Retinal pigment epithelial cell (primary cell): ENCODE results near the gene SDR42E1.

Experiments
- DNase-seq: peaks from one replicate; pipeline ENCODE4 v3.0.0-alpha.2; 2010; ENCODE audit warnings: low read depth
- H3K4me3 ChIP-seq: 2 replicates; pipeline ENCODE4 v1.5.1; 2011; ENCODE audit warnings: mild to moderate bottlenecking, low read length, control low read depth, moderate library complexity
- CTCF ChIP-seq: conservative IDR thresholded peaks from 2 replicates; pipeline ENCODE4 v1.5.1; 2011; ENCODE audit warnings: low read depth, low read length, control low read depth, inconsistent platforms

SDR42E1 gene

DNA sequence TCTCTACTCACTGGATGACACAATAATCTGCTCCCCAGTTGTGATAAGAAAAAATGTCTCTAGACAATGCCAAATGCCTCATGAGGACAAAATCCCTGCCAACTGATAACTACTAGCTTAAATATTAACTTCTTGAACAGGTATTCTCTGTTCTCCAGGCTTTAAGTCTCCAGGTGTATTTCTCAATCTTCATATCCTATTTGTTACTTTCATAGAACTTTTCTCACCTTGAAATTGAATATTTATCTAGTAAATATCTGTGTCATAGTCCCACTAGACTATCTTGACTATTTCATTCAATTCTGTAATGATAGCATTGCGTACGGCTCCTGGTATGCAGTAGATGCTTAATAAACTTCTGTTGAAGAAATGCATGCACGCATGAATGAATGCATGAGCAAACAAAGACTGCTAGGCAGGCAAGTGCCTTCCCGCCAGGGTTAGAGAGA is 39.7 kb upstream of the SDR42E1 start:
- DNase-seq = no peak
- H3K4me3 ChIP-seq = no peak overlapping the region
- TF ChIP-seq CTCF = no peak

DNA sequence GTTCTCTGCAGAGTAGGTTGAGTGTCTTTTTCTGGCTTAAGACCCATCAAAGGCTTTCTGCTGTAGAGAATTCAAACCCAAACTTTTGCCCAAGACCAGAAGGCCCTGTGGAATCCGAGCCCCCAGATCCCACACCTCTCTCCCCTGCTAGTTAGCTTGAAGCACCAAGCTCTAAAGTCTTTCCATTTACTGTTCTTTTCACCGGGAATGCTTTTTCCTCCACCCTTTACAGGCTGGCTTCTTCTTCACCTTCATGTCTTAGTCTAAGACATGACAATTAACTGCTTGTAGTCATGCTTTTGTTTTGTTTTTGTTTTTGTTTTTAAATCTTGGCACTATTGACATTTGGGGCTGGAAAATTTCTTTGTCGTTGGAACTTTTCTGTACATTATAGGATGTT is 39.2 kb upstream of the SDR42E1 start:
- TF ChIP-seq CTCF = no peak
- no peak for DNase-seq
- no peak overlapping the region for H3K4me3 ChIP-seq

DNA sequence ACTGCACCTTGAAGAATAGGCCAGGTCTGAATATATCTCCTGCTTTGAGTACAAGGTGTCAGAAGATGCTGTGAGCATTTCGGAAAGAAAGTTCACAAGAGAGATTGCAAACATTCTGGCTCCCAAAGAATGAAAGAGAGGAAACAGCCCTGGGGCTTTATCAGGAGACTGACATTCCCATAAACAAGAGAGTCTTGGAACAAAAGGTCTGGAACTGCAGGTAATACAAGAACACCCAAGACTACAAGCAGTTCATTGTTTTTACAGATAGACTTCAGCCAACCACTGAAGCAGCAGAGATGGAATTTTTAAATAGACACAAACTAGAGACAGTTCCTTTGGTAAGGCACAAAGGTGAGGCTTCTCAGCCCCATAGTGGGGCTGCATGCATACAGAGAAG is 38.2 kb upstream of the SDR42E1 start:
- H3K4me3 ChIP-seq = no peak overlapping the region
- TF ChIP-seq CTCF = no peak
- DNase-seq = no peak

DNA sequence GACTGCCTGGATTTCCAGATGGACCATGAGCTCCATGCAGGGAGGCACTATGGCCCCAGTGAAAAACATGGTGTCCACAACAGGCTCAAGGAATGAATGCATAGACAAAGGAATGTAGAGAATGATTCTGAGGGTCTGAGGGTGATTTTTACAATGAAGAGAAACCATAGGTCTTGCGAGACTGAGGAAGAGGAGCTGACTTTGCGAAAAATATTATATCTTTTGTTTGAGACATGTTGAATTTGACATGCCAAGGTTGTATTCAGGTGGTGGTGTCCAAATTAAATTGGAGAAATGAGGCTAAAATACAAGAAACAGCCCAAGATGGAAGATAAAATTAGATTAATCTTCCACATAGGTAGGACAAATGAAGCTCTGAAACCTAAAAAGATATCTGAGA is 36.5 kb upstream of the SDR42E1 start:
- DNase-seq = no peak
- no peak overlapping the region for H3K4me3 ChIP-seq
- no peak for TF ChIP-seq CTCF

- no peak for TF ChIP-seq CTCF
Observed at GRCh38 chr16:82047374-82047773, 36.1 kb upstream of the SDR42E1 start.

GRCh38 chr16:82046941-82047340 is 35.7 kb upstream of the SDR42E1 start:
- TF ChIP-seq CTCF = no peak
- no peak overlapping the region for H3K4me3 ChIP-seq
- DNase-seq = no peak

More at GRCh38 chr16:82047374-82047773, 36.1 kb upstream of the SDR42E1 start:
- no peak overlapping the region for H3K4me3 ChIP-seq
- DNase-seq = no peak

GRCh38 chr16:82046541-82046940 is 35.3 kb upstream of the SDR42E1 start:
- H3K4me3 ChIP-seq = no peak overlapping the region
- no peak for DNase-seq
- no peak for TF ChIP-seq CTCF
